ENCODE measurements around the gene PRKCB.
"Not testable (repeated sequence)": the region's sequence is repeated elsewhere in the genome, so short reads cannot be mapped to it uniquely, and the experiment has no call there.

Gene PRKCB

GRCh38 chr16:24108090-24108489, 272.3 kb downstream of the PRKCB start:
- not testable (repeated sequence) for DNase-seq

- DNase-seq: no peak
Measured at GRCh38 chr16:24111724-24112302, 276.0 kb downstream of the PRKCB start.

- no peak for DNase-seq
Measured at GRCh38 chr16:24113115-24113745, 277.4 kb downstream of the PRKCB start.

GRCh38 chr16:24114876-24115275, 279.1 kb downstream of the PRKCB start:
- DNase-seq: no peak

- DNase-seq: no peak
Measured at GRCh38 chr16:24116046-24116776, 280.4 kb downstream of the PRKCB start.

GRCh38 chr16:24116989-24117388, 281.2 kb downstream of the PRKCB start:
- DNase-seq: no peak

- no peak for DNase-seq
Measured at GRCh38 chr16:24117680-24118079, 281.9 kb downstream of the PRKCB start.

GRCh38 chr16:24118126-24118821, 282.5 kb downstream of the PRKCB start:
- DNase-seq: no peak

GRCh38 chr16:24119807-24120206, 284.0 kb downstream of the PRKCB start:
- DNase-seq: no peak

GRCh38 chr16:24123275-24123674, 287.5 kb downstream of the PRKCB start:
- DNase-seq: no peak

- DNase-seq: no peak
Measured at GRCh38 chr16:24124291-24124690, 288.5 kb downstream of the PRKCB start.

- no peak for DNase-seq
Measured at GRCh38 chr16:24125214-24125613, 289.4 kb downstream of the PRKCB start.

- no peak for DNase-seq
Measured at GRCh38 chr16:24129412-24129918, 293.7 kb downstream of the PRKCB start.

- DNase-seq: no peak
Measured at GRCh38 chr16:24130494-24131085, 294.8 kb downstream of the PRKCB start.

- no peak for DNase-seq
Measured at GRCh38 chr16:24131294-24131693, 295.5 kb downstream of the PRKCB start.

- DNase-seq: no peak
Measured at GRCh38 chr16:24132048-24132796, 296.4 kb downstream of the PRKCB start.

GRCh38 chr16:24132797-24133155, 297.0 kb downstream of the PRKCB start:
- DNase-seq: no peak

GRCh38 chr16:24135624-24136565, 300.1 kb downstream of the PRKCB start:
- no peak for DNase-seq

GRCh38 chr16:24138024-24138423, 302.2 kb downstream of the PRKCB start:
- no peak for DNase-seq

GRCh38 chr16:24138575-24138974, 302.8 kb downstream of the PRKCB start:
- no peak for DNase-seq

GRCh38 chr16:24139282-24139681, 303.5 kb downstream of the PRKCB start:
- DNase-seq: no peak
